GM23248 (cell line): ENCODE data around the gene OSER1. TPM values are rescaled to one million over a fixed set of nuclear protein-coding genes. Genes with fewer than 3 reads are reported as not detected.

Experiments used
- DNase-seq: peaks from one replicate; pipeline ENCODE4 v3.0.0-alpha.2; 2015
- H2AFZ ChIP-seq: fragments of 200-600 bp; sonication (generic); 2 replicates; pipeline ENCODE4 v1.6.1; 2016; ENCODE audit warnings: antibody characterized with exemption
- H3F3A ChIP-seq: fragments of 200-600 bp; sonication (generic); 2 replicates; pipeline ENCODE4 v1.6.1; 2016; ENCODE audit warnings: mild to moderate bottlenecking, antibody characterized with exemption, mixed run types; ENCODE audit not compliant: insufficient read depth
- H3K27ac ChIP-seq: fragments of 200-600 bp; sonication (generic); 2 replicates; pipeline ENCODE4 v1.5.1; 2016; ENCODE audit warnings: mild to moderate bottlenecking
- H3K27me3 ChIP-seq: fragments of 200-600 bp; sonication (generic); replicated peaks from 2 replicates; pipeline ENCODE4 v1.6.1; 2016; ENCODE audit warnings: mild to moderate bottlenecking; ENCODE audit not compliant: insufficient read depth
- H3K36me3 ChIP-seq: fragments of 200-600 bp; sonication (generic); 2 replicates; pipeline ENCODE4 v1.6.1; 2016; ENCODE audit warnings: low read depth, mild to moderate bottlenecking
- H3K4me1 ChIP-seq: fragments of 200-600 bp; sonication (generic); 2 replicates; pipeline ENCODE4 v1.6.1; 2016; ENCODE audit warnings: mild to moderate bottlenecking; ENCODE audit not compliant: insufficient read depth
- H3K4me2 ChIP-seq: fragments of 200-600 bp; sonication (generic); one replicate; pipeline ENCODE4 v1.6.1; 2016; ENCODE audit warnings: mild to moderate bottlenecking; ENCODE audit not compliant: unreplicated experiment
- H3K4me3 ChIP-seq: fragments of 200-600 bp; sonication (generic); 2 replicates; pipeline ENCODE4 v1.5.1; 2016; ENCODE audit warnings: mild to moderate bottlenecking
- H3K79me2 ChIP-seq: fragments of 200-600 bp; sonication (generic); 2 replicates; pipeline ENCODE4 v1.6.1; 2016; ENCODE audit warnings: mild to moderate bottlenecking; ENCODE audit not compliant: insufficient read depth
- H3K9ac ChIP-seq: fragments of 200-600 bp; sonication (generic); 2 replicates; pipeline ENCODE4 v1.6.1; 2016; ENCODE audit warnings: mild to moderate bottlenecking
- H3K9me2 ChIP-seq: fragments of 200-600 bp; sonication (generic); 2 replicates; pipeline ENCODE4 v1.6.1; 2016; ENCODE audit warnings: mixed run types, mild to moderate bottlenecking, moderate library complexity; ENCODE audit not compliant: insufficient read depth
- H3K9me3 ChIP-seq: fragments of 200-600 bp; sonication (generic); one replicate; pipeline ENCODE4 v1.6.1; 2017; ENCODE audit warnings: low read depth
- H4K20me1 ChIP-seq: fragments of 200-600 bp; sonication (generic); 2 replicates; pipeline ENCODE4 v1.6.0; 2016; ENCODE audit not compliant: insufficient read depth
- EZH2 ChIP-seq: fragments of 200-600 bp; sonication (generic); IDR thresholded peaks from 2 replicates; pipeline ENCODE4 v1.6.1; 2018; ENCODE audit warnings: antibody characterized with exemption, mild to moderate bottlenecking; ENCODE audit not compliant: insufficient read depth, poor library complexity, severe bottlenecking
- EZH2phosphoT487 ChIP-seq: fragments of 200-600 bp; sonication (generic); IDR thresholded peaks from 2 replicates; pipeline ENCODE4 v1.6.1; 2018; ENCODE audit warnings: antibody characterized with exemption, moderate library complexity, mild to moderate bottlenecking, low read depth; ENCODE audit not compliant: insufficient read depth
- WGBS, 2 experiments: methylation state at CpG; one replicate each; pipeline ENCODE4 v1.1.6; 2015 to 2017; ENCODE audit warnings: low lambda C conversion rate in 2 of 2, low coverage in 1 of 2; ENCODE audit errors: missing lambda C conversion rate in 2 of 2; 5-methylcytosine and 5-hydroxymethylcytosine counted together
- in situ Hi-C: fragments of 300-500 bp; cut with MboI; formaldehyde crosslinking; loops from 2 replicates; pipeline ENCODE4 v1.15.0; 2020
- polyA plus RNA-seq: library from polyadenylated mRNA; unstranded; fragments of >200 nt; fragmentation: Nextera tagmentation; extraction: Ambion mirVana; gene quantifications from 2 replicates; pipeline ENCODE4 v1.2.1, GENCODE V29; 2016
- total RNA-seq: library from RNA; depleted of rRNA; stranded (reverse); fragments of >200 nt; shearing (Covaris generic); gene quantifications from 2 replicates; pipeline ENCODE4 v1.2.3, GENCODE V29; 2014

OSER1 gene
- total and polyA plus RNA-seq, 2 experiments from 2014 or later, result 36.2 to 43.8 TPM

- H3K4me2 ChIP-seq, result peak overlapping the region; percentile 64
- peaks cover 43% of the 10 kb centered on the region for H3F3A ChIP-seq
- H3K36me3 ChIP-seq, result peaks cover 42% of the 10 kb centered on the region
- no peaks in the 10 kb centered on the region for H3K9me2 ChIP-seq
- no peaks in the 10 kb centered on the region for H3K9me3 ChIP-seq
- no peaks in the 10 kb centered on the region for H3K27me3 ChIP-seq
- no peak overlapping the region for H3K4me3 ChIP-seq
- H3K79me2 ChIP-seq, result peaks cover 96% of the 10 kb centered on the region
- H3K4me1 ChIP-seq, result peaks cover 59% of the 10 kb centered on the region
- in situ Hi-C loops, result loop anchor here (25.0 kb wide), 1 partner anchor 407 kb away; no protein-coding TSS in a partner anchor
- 0 out of 2 replicates have a peak overlapping the region, but pooled peaks have one; percentile 7 for H3K9ac ChIP-seq
- H4K20me1 ChIP-seq, result no peaks in the 10 kb centered on the region
- peak overlapping the region; percentile 53 for H3K27ac ChIP-seq
- 83 to 85% methylated on average over 10 of the region's 10 CpGs for WGBS, 2 experiments
- no peak for DNase-seq
- H2AFZ ChIP-seq, result no peak overlapping the region
- TF ChIP-seq EZH2, result no peak
- no peak for TF ChIP-seq EZH2phosphoT487
Measured at GRCh38 chr20:44204832-44205215, 5.7 kb downstream of the OSER1 start.

- no peaks in the 10 kb centered on the region for H3K9me2 ChIP-seq
- H3K79me2 ChIP-seq, result peaks cover 96% of the 10 kb centered on the region
- 81 to 84% methylated on average over 4 of the region's 4 CpGs for WGBS, 2 experiments
- H3K4me2 ChIP-seq, result peak overlapping the region; percentile 64
- H3K27me3 ChIP-seq, result no peaks in the 10 kb centered on the region
- H3K36me3 ChIP-seq, result peaks cover 46% of the 10 kb centered on the region
- peak overlapping the region; percentile 53 for H3K27ac ChIP-seq
- in situ Hi-C loops, result loop anchor here (25.0 kb wide), 1 partner anchor 408 kb away; no protein-coding TSS in a partner anchor
- peaks cover 58% of the 10 kb centered on the region for H3K4me1 ChIP-seq
- peaks cover 38% of the 10 kb centered on the region for H3F3A ChIP-seq
- H4K20me1 ChIP-seq, result no peaks in the 10 kb centered on the region
- no peak overlapping the region for H2AFZ ChIP-seq
- H3K9me3 ChIP-seq, result no peaks in the 10 kb centered on the region
- TF ChIP-seq EZH2phosphoT487, result no peak
- no peak for TF ChIP-seq EZH2
- H3K9ac ChIP-seq, result peak overlapping the region; percentile 7; the same call in 1 of the 2 replicates
- peak; percentile 94 for DNase-seq
- peak overlapping the region; percentile 40 for H3K4me3 ChIP-seq
Measured at GRCh38 chr20:44204156-44204831, 6.3 kb downstream of the OSER1 start.

- no peaks in the 10 kb centered on the region for H3K9me2 ChIP-seq
- H3K27me3 ChIP-seq, result no peaks in the 10 kb centered on the region
- H3F3A ChIP-seq, result peaks cover 27% of the 10 kb centered on the region
- peaks cover 94% of the 10 kb centered on the region for H3K79me2 ChIP-seq
- no peak overlapping the region for H2AFZ ChIP-seq
- no peak overlapping the region for H3K4me3 ChIP-seq
- in situ Hi-C loops, result loop anchor here (25.0 kb wide), 1 partner anchor 409 kb away; no protein-coding TSS in a partner anchor
- peak overlapping the region; percentile 44 for H3K4me2 ChIP-seq
- no peak overlapping the region for H3K9ac ChIP-seq
- H3K36me3 ChIP-seq, result peaks cover 50% of the 10 kb centered on the region
- peak; percentile 31 for DNase-seq
- peaks cover 47% of the 10 kb centered on the region for H3K4me1 ChIP-seq
- 78 to 80% methylated on average over 2 of the region's 2 CpGs for WGBS, 2 experiments
- TF ChIP-seq EZH2phosphoT487 (no peak), EZH2 (no peak)
- peak overlapping the region; percentile 36; the same call in 1 of the 2 replicates for H3K27ac ChIP-seq
- no peaks in the 10 kb centered on the region for H4K20me1 ChIP-seq
- no peaks in the 10 kb centered on the region for H3K9me3 ChIP-seq
Measured at GRCh38 chr20:44203161-44203560, 7.4 kb downstream of the OSER1 start.

- DNase-seq, result no peak
- TF ChIP-seq EZH2phosphoT487, result no peak
- no peak for TF ChIP-seq EZH2
- WGBS, 2 experiments, result 68 to 78% methylated on average over 2 of the region's 2 CpGs
- Histone ChIP-seq H3K27ac (no peak overlapping the region), H3K36me3 (peaks cover 56% of the 10 kb centered on the region), H3K9me2 (no peaks in the 10 kb centered on the region), H3K79me2 (peaks cover 78% of the 10 kb centered on the region), H3K9me3 (no peaks in the 10 kb centered on the region), H4K20me1 (no peaks in the 10 kb centered on the region), H3K27me3 (no peaks in the 10 kb centered on the region), H3K4me1 (peaks cover 32% of the 10 kb centered on the region), H3K4me3 (no peak overlapping the region), H3K9ac (no peak overlapping the region), H3K4me2 (no peak overlapping the region), H2AFZ (no peak overlapping the region), H3F3A (peaks cover 17% of the 10 kb centered on the region)
- in situ Hi-C loops, result loop anchor here (25.0 kb wide), 1 partner anchor 411 kb away; no protein-coding TSS in a partner anchor
Measured at GRCh38 chr20:44200983-44201382, 9.6 kb downstream of the OSER1 start.
